SK-N-SH treated with all-trans-retinoic acid at 6 μM for 48 hours (cell line): Measurements from ENCODE around the gene SMIM14.

Source experiments
- ATAC-seq: fragments of 200-7000 bp; cut with Tn5 transposase; 3 replicates; pipeline ENCODE4 v1.9.1; 2020; ENCODE audit warnings: mild to moderate bottlenecking, moderate library complexity
- ARNTL ChIP-seq: fragments of 450-650 bp; formaldehyde crosslinking; IDR thresholded peaks from 2 replicates; pipeline ENCODE4 v1.5.0; 2020; ENCODE audit warnings: low read depth, mild to moderate bottlenecking, moderate library complexity, borderline replicate concordance
- BACH2 ChIP-seq: fragments of 250-450 bp; sonication (Bioruptor Pico); IDR thresholded peaks from 2 replicates; pipeline ENCODE4 v1.9.0; 2021; ENCODE audit warnings: mild to moderate bottlenecking, borderline replicate concordance
- CREB5 ChIP-seq: fragments of 250-450 bp; sonication (Bioruptor Pico); IDR thresholded peaks from 2 replicates; pipeline ENCODE4 v1.5.1; 2020; ENCODE audit warnings: low read depth, mild to moderate bottlenecking, moderate library complexity
- CSDC2 ChIP-seq: fragments of 250-450 bp; sonication (Bioruptor Pico); IDR thresholded peaks from 2 replicates; pipeline ENCODE4 v1.5.0; 2020; ENCODE audit warnings: mild to moderate bottlenecking, moderate library complexity
- ESRRG ChIP-seq: fragments of 250-450 bp; sonication (Bioruptor Pico); IDR thresholded peaks from 2 replicates; pipeline ENCODE4 v1.6.1; 2021; ENCODE audit warnings: mild to moderate bottlenecking
- OSR1 ChIP-seq: fragments of 250-450 bp; sonication (Bioruptor Pico); IDR thresholded peaks from 2 replicates; pipeline ENCODE4 v1.8.0; 2022; ENCODE audit warnings: moderate library complexity, mild to moderate bottlenecking, inconsistent platforms
- PATZ1 ChIP-seq: fragments of 250-450 bp; sonication (Bioruptor Pico); IDR thresholded peaks from 2 replicates; pipeline ENCODE4 v1.8.0; 2020; ENCODE audit warnings: mild to moderate bottlenecking, moderate library complexity, borderline replicate concordance
- PPARA ChIP-seq: fragments of 250-450 bp; sonication (Bioruptor Pico); IDR thresholded peaks from 2 replicates; pipeline ENCODE4 v1.5.0; 2020; ENCODE audit warnings: mild to moderate bottlenecking, borderline replicate concordance
- RARB ChIP-seq: fragments of 250-450 bp; sonication (Bioruptor Pico); IDR thresholded peaks from 2 replicates; pipeline ENCODE4 v1.8.0; 2021; ENCODE audit warnings: mild to moderate bottlenecking, moderate library complexity
- SNAI2 ChIP-seq: fragments of 250-450 bp; sonication (Bioruptor Pico); IDR thresholded peaks from 2 replicates; pipeline ENCODE4 v1.5.0; 2020; ENCODE audit warnings: mild to moderate bottlenecking, moderate library complexity
- TCF4 ChIP-seq: fragments of 250-450 bp; sonication (Bioruptor Pico); IDR thresholded peaks from 2 replicates; pipeline ENCODE4 v1.8.0; 2021; ENCODE audit warnings: mild to moderate bottlenecking, moderate library complexity, borderline replicate concordance
- TSHZ2 ChIP-seq: fragments of 250-450 bp; sonication (Bioruptor Pico); IDR thresholded peaks from 2 replicates; pipeline ENCODE4 v1.5.0; 2020; ENCODE audit warnings: mild to moderate bottlenecking, moderate library complexity
- ZC3H10 ChIP-seq: fragments of 250-450 bp; sonication (Bioruptor Pico); IDR thresholded peaks from 2 replicates; pipeline ENCODE4 v1.5.1; 2021; ENCODE audit warnings: mild to moderate bottlenecking, moderate library complexity
- ZNF565 ChIP-seq: fragments of 450-650 bp; formaldehyde crosslinking; conservative IDR thresholded peaks from 2 replicates; pipeline ENCODE4 v1.5.0; 2020; ENCODE audit warnings: low read depth, mild to moderate bottlenecking, moderate library complexity
- TF ChIP-seq, protein P1 (sequence below): fragments of 250-450 bp; sonication (Bioruptor Pico); IDR thresholded peaks from 2 replicates; pipeline ENCODE4 v1.8.0; 2021; ENCODE audit warnings: low read depth, mild to moderate bottlenecking, moderate library complexity, borderline replicate concordance
- TF ChIP-seq, protein P2 (sequence below): fragments of 250-450 bp; sonication (Bioruptor Pico); IDR thresholded peaks from 2 replicates; pipeline ENCODE4 v1.5.1; 2021; ENCODE audit warnings: mild to moderate bottlenecking, moderate library complexity

SMIM14 gene

GRCh38 chr4:39609454-39609931 lies 29.2 kb downstream of the SMIM14 start:
- no peak for TF ChIP-seq ZC3H10 (CRISPR knock-in tag)
- no peak for TF ChIP-seq OSR1
- no peak for TF ChIP-seq CSDC2 (CRISPR knock-in tag)
- no peak for TF ChIP-seq ZNF565 (CRISPR knock-in tag)
- no peak for TF ChIP-seq RARB
- no peak for TF ChIP-seq ESRRG (CRISPR knock-in tag)
- no peak for TF ChIP-seq CREB5 (CRISPR knock-in tag)
- TF ChIP-seq PATZ1 (CRISPR knock-in tag): no peak
- TF ChIP-seq SNAI2 (CRISPR knock-in tag): no peak
- TF ChIP-seq TSHZ2: no peak
- TF ChIP-seq, protein P1, sequence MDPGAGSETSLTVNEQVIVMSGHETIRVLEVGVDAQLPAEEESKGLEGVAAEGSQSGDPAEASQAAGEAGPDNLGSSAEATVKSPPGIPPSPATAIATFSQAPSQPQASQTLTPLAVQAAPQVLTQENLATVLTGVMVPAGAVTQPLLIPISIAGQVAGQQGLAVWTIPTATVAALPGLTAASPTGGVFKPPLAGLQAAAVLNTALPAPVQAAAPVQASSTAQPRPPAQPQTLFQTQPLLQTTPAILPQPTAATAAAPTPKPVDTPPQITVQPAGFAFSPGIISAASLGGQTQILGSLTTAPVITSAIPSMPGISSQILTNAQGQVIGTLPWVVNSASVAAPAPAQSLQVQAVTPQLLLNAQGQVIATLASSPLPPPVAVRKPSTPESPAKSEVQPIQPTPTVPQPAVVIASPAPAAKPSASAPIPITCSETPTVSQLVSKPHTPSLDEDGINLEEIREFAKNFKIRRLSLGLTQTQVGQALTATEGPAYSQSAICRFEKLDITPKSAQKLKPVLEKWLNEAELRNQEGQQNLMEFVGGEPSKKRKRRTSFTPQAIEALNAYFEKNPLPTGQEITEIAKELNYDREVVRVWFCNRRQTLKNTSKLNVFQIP (CRISPR knock-in tag): no peak
- no peak for TF ChIP-seq TCF4 (CRISPR knock-in tag)
- TF ChIP-seq PPARA (CRISPR knock-in tag): no peak
- no peak for TF ChIP-seq ARNTL (CRISPR knock-in tag)
- TF ChIP-seq, all 23 proteins: peak for 0
- no peak for ATAC-seq

DNA sequence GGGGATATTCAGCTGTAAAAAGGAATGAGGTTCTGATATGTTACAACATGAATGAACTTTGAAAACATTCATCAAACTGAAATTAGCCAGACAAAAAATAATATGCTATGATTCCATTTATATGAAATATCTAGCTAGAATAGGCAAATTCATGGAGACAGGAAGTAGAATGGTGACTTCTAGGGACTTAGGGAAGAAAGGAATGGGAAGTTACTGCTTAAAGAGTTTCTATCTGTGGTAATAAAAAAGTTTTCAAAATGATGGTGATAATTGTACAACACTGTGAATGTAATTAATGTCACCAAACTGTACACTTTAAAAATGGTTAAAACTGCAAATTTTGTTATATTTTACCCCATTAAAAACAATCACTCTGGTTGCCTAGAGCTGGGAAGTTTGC lies 30.2 kb downstream of the SMIM14 start:
- no peak for ATAC-seq
- no peak for TF ChIP-seq RARB
- no peak for TF ChIP-seq TSHZ2
- TF ChIP-seq ZNF565 (CRISPR knock-in tag): no peak
- no peak for TF ChIP-seq OSR1
- TF ChIP-seq ZC3H10 (CRISPR knock-in tag): no peak
- no peak for TF ChIP-seq TCF4 (CRISPR knock-in tag)
- TF ChIP-seq, protein P2, sequence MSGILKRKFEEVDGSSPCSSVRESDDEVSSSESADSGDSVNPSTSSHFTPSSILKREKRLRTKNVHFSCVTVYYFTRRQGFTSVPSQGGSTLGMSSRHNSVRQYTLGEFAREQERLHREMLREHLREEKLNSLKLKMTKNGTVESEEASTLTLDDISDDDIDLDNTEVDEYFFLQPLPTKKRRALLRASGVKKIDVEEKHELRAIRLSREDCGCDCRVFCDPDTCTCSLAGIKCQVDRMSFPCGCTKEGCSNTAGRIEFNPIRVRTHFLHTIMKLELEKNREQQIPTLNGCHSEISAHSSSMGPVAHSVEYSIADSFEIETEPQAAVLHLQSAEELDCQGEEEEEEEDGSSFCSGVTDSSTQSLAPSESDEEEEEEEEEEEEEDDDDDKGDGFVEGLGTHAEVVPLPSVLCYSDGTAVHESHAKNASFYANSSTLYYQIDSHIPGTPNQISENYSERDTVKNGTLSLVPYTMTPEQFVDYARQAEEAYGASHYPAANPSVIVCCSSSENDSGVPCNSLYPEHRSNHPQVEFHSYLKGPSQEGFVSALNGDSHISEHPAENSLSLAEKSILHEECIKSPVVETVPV (CRISPR knock-in tag): no peak
- TF ChIP-seq SNAI2 (CRISPR knock-in tag): no peak
- no peak for TF ChIP-seq BACH2 (CRISPR knock-in tag)
- TF ChIP-seq ARNTL (CRISPR knock-in tag): no peak
- TF ChIP-seq PATZ1 (CRISPR knock-in tag): no peak
- TF ChIP-seq CREB5 (CRISPR knock-in tag): no peak
- TF ChIP-seq ESRRG (CRISPR knock-in tag): no peak
- no peak for TF ChIP-seq CSDC2 (CRISPR knock-in tag)
